ENCODE data around the gene GPSM3.

DNA sequence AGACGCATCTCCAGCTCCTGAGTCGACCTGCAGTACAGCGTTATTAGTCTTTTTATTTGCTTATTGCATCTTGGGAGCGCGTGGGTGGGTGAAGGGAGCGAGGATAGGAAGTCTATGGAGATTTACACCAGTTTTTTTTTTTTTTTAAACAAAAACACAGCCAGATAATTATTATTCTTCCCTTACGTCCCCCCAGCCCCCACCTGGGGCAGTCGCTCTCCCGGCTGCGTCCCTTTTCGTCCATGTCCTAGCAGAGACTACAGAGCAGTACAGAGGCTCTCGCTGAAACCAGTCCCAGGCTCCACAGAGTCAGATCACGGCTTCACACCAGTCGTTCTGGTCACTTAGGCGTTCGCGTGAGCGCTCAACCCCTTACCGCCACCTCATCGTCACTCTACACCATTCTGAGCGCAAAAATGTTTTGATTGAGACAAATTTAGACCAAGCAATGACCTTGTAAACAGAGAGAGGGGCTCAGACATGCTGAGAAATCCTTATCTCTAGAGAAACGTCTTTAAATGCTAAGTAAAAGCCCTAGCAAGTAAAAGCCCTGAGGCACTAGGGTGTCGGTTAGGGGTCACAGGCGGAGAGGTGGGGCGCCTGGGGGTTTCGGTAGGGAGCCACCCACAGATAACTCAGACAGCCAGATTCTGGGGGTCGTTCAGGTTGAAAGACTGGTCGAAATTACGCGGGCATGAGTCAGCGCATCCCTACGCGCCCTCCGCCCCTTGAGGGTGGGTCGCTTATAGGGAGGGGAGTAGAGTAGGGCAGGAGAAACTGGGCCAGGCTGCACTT, 39.5 kb downstream of the GPSM3 start:
- TF ChIP-seq POLR2A (IDR thresholded peaks at IDR 0.05; ENCODE audit: insufficient read depth in 1 of 2, low read depth in 2 of 2, low read length in 2 of 2) = no peak
- TF ChIP-seq FOXJ3 (CRISPR knock-in tag; IDR thresholded peaks at IDR 0.05; ENCODE audit: borderline replicate concordance) = no peak
